Astrocyte (in vitro differentiated cells and primary cell): Measurements from ENCODE around the gene ADH6. TPM values are rescaled to one million over a fixed set of nuclear protein-coding genes. Genes with fewer than 3 reads are reported as not detected.

Experiments used
- DNase-seq: peaks from one replicate; pipeline ENCODE4 v3.0.0-alpha.2; 2010; ENCODE audit warnings: low read depth
- FAIRE-seq: peaks from 2 replicates; lab custom pipeline; 2011; peaks lifted over from hg19 to GRCh38; lab: Jason Lieb, UNC
- H2AFZ ChIP-seq: 2 replicates; pipeline ENCODE4 v1.6.0; 2012; ENCODE audit warnings: low read depth, low read length, inconsistent platforms
- H3K27ac ChIP-seq: 2 replicates; pipeline ENCODE4 v1.5.1; 2011; ENCODE audit warnings: low read depth, low read length, inconsistent platforms
- H3K27me3 ChIP-seq: 2 replicates; pipeline ENCODE4 v1.6.0; 2011; ENCODE audit warnings: low read length, inconsistent platforms; ENCODE audit not compliant: insufficient read depth
- H3K36me3 ChIP-seq: 2 replicates; pipeline ENCODE4 v1.5.1; 2011; ENCODE audit warnings: low read length, inconsistent platforms; ENCODE audit not compliant: insufficient read depth
- H3K4me1 ChIP-seq: 2 replicates; pipeline ENCODE4 v1.5.1; 2011; ENCODE audit warnings: low read length, inconsistent platforms; ENCODE audit not compliant: insufficient read depth
- H3K4me2 ChIP-seq: 2 replicates; pipeline ENCODE4 v1.6.0; 2012; ENCODE audit warnings: low read length, inconsistent platforms
- H3K4me3 ChIP-seq: 2 replicates; pipeline ENCODE4 v1.5.1; 2011; ENCODE audit warnings: low read depth, mild to moderate bottlenecking, low read length, inconsistent platforms; ENCODE audit not compliant: insufficient read depth
- H3K79me2 ChIP-seq: 2 replicates; pipeline ENCODE4 v1.6.0; 2012; ENCODE audit warnings: mild to moderate bottlenecking, low read length, inconsistent platforms; ENCODE audit not compliant: insufficient read depth
- H3K9ac ChIP-seq: 2 replicates; pipeline ENCODE4 v1.6.0; 2012; ENCODE audit warnings: mild to moderate bottlenecking, low read length, inconsistent platforms
- H3K9me3 ChIP-seq: 2 replicates; pipeline ENCODE4 v1.5.1; 2012; ENCODE audit warnings: low read depth, mild to moderate bottlenecking, low read length, inconsistent platforms; ENCODE audit not compliant: insufficient read depth
- H4K20me1 ChIP-seq: 2 replicates; pipeline ENCODE4 v1.6.0; 2012; ENCODE audit warnings: low read length, inconsistent platforms; ENCODE audit not compliant: insufficient read depth
- H3K27ac Mint-ChIP-seq: one replicate; pipeline ENCODE4 v1.8.0; 2021; ENCODE audit warnings: mild to moderate bottlenecking, mixed read lengths; ENCODE audit not compliant: unreplicated experiment
- H3K27me3 Mint-ChIP-seq: one replicate; pipeline ENCODE4 v1.8.0; 2021; ENCODE audit warnings: low read depth, mixed read lengths; ENCODE audit not compliant: unreplicated experiment
- H3K36me3 Mint-ChIP-seq: one replicate; pipeline ENCODE4 v1.8.0; 2021; ENCODE audit warnings: low read depth, mixed read lengths; ENCODE audit not compliant: unreplicated experiment
- H3K4me1 Mint-ChIP-seq: one replicate; pipeline ENCODE4 v1.8.0; 2021; ENCODE audit warnings: low read depth, mixed read lengths; ENCODE audit not compliant: unreplicated experiment
- H3K4me3 Mint-ChIP-seq: one replicate; pipeline ENCODE4 v1.8.0; 2021; ENCODE audit warnings: mild to moderate bottlenecking, moderate library complexity, mixed read lengths; ENCODE audit not compliant: unreplicated experiment
- H3K9me3 Mint-ChIP-seq: one replicate; pipeline ENCODE4 v1.8.0; 2021; ENCODE audit warnings: mild to moderate bottlenecking, mixed read lengths; ENCODE audit not compliant: unreplicated experiment
- CTCF ChIP-seq: IDR thresholded peaks from 2 replicates; pipeline ENCODE4 v1.5.1; 2011; ENCODE audit warnings: low read depth, mild to moderate bottlenecking, inconsistent platforms, low read length, moderate library complexity; ENCODE audit not compliant: insufficient read depth
- EZH2 ChIP-seq: IDR thresholded peaks from 2 replicates; pipeline ENCODE4 v1.6.1; 2012; ENCODE audit warnings: mild to moderate bottlenecking, low read length, inconsistent platforms; ENCODE audit not compliant: insufficient read depth
- total RNA-seq: library from RNA; stranded (reverse); gene quantifications from 2 replicates; pipeline ENCODE4 v1.2.1, GENCODE V29; 2021

ADH6 gene
- total RNA-seq, 1 donor from 2014 or later: not detected

GRCh38 chr4:99154658-99155342, 64.2 kb downstream of the ADH6 start:
- Mint-ChIP-seq H3K4me1 (no peaks in the 10 kb centered on the region), H3K36me3 (no peaks in the 10 kb centered on the region), H3K4me3 (no peak overlapping the region), H3K9me3 (peaks cover 7% of the 10 kb centered on the region), H3K27ac (no peak overlapping the region), H3K27me3 (no peaks in the 10 kb centered on the region)
- Histone ChIP-seq H3K4me3 (no peak overlapping the region), H3K27me3 (no peaks in the 10 kb centered on the region), H3K79me2 (no peaks in the 10 kb centered on the region), H3K36me3 (no peaks in the 10 kb centered on the region), H3K9ac (no peak overlapping the region), H3K9me3 (no peaks in the 10 kb centered on the region), H2AFZ (no peak overlapping the region), H3K27ac (no peak overlapping the region), H3K4me2 (no peak overlapping the region), H3K4me1 (no peaks in the 10 kb centered on the region), H4K20me1 (no peaks in the 10 kb centered on the region)
- no peak for TF ChIP-seq CTCF
- TF ChIP-seq EZH2: no peak
- no peak for FAIRE-seq
- no peak for DNase-seq

Other genes starting within 250 kb of the ADH6 start
- 54.2 and 60.9 TPM in 2 replicates for gene METAP1, start 223.5 kb downstream of the ADH6 start, total RNA-seq
- 187 and 210 TPM in 2 replicates for gene ADH5, start 130.5 kb downstream of the ADH6 start, total RNA-seq
- not detected in 2 replicates for gene ADH4, start 74.9 kb downstream of the ADH6 start, total RNA-seq
- not detected in 2 replicates for gene ADH1A, start 71.7 kb upstream of the ADH6 start, total RNA-seq
- gene ADH1B, start 102.2 kb upstream of the ADH6 start, total RNA-seq: not detected in 2 replicates
- gene ADH1C, start 133.5 kb upstream of the ADH6 start, total RNA-seq: not detected in 2 replicates
- gene ADH7, start 216.1 kb upstream of the ADH6 start, total RNA-seq: not detected in 2 replicates